ENCODE data around the gene ABI3BP.

DNA sequence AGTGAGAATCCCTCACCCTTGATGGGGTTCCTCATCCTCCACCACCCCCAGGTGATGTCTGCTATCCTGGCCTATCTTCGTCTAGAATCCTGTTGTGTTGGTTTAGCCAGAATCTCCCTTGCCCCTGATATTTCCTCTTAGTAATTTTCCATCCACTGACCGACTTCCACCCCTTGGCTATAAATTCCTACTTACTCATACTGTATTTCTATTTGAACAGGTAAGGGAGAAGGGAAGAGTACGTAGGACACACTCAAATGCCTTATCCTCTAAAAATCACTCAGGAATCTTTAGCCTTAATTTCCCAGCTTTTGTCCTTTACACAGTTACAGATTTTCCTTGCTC lies 284.6 kb downstream of the ABI3BP start:
- TF ChIP-seq, protein P1, sequence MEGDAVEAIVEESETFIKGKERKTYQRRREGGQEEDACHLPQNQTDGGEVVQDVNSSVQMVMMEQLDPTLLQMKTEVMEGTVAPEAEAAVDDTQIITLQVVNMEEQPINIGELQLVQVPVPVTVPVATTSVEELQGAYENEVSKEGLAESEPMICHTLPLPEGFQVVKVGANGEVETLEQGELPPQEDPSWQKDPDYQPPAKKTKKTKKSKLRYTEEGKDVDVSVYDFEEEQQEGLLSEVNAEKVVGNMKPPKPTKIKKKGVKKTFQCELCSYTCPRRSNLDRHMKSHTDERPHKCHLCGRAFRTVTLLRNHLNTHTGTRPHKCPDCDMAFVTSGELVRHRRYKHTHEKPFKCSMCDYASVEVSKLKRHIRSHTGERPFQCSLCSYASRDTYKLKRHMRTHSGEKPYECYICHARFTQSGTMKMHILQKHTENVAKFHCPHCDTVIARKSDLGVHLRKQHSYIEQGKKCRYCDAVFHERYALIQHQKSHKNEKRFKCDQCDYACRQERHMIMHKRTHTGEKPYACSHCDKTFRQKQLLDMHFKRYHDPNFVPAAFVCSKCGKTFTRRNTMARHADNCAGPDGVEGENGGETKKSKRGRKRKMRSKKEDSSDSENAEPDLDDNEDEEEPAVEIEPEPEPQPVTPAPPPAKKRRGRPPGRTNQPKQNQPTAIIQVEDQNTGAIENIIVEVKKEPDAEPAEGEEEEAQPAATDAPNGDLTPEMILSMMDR (IDR thresholded peaks at IDR 0.05) = no peak
- TF ChIP-seq POLR2A (IDR thresholded peaks at IDR 0.05) = no peak

Measured in Peyer's patch (tissue), 4 donors.